Progenitor cell of endocrine pancreas (in vitro differentiated cells): ENCODE results near the gene KATNAL2. TPM values are rescaled to one million over a fixed set of nuclear protein-coding genes. Genes with fewer than 3 reads are reported as not detected.

Source experiments
- DNase-seq: peaks from one replicate; pipeline ENCODE4 v3.0.0; 2021; ENCODE audit warnings: low spot score; ENCODE audit not compliant: unreplicated experiment
- H3K27ac Mint-ChIP-seq: 2 replicates; pipeline ENCODE4 v1.8.0; 2021; ENCODE audit warnings: mild to moderate bottlenecking, moderate library complexity, mixed read lengths
- H3K27me3 Mint-ChIP-seq: 2 replicates; pipeline ENCODE4 v1.8.0; 2021; ENCODE audit warnings: mixed read lengths
- H3K36me3 Mint-ChIP-seq: 2 replicates; pipeline ENCODE4 v1.8.0; 2022; ENCODE audit warnings: mixed read lengths; ENCODE audit not compliant: insufficient read depth
- H3K4me1 Mint-ChIP-seq: 2 replicates; pipeline ENCODE4 v1.8.0; 2021; ENCODE audit warnings: low read depth, mixed read lengths
- H3K4me3 Mint-ChIP-seq: 2 replicates; pipeline ENCODE4 v1.8.0; 2021; ENCODE audit warnings: low read depth, mild to moderate bottlenecking, moderate library complexity, mixed read lengths
- H3K9me3 Mint-ChIP-seq: 2 replicates; pipeline ENCODE4 v1.8.0; 2021; ENCODE audit warnings: low read depth, mixed read lengths
- CTCF ChIP-seq: fragments of 200-600 bp; sonication (generic); IDR thresholded peaks from one replicate; pipeline ENCODE4 v1.5.0; 2021; ENCODE audit warnings: antibody characterized with exemption, mild to moderate bottlenecking; ENCODE audit not compliant: unreplicated experiment
- total RNA-seq: library from RNA; stranded (reverse); gene quantifications from 2 replicates; pipeline ENCODE4 v1.2.1, GENCODE V29; 2021

The KATNAL2 gene
- total RNA-seq, 1 donor from 2014 or later: 8.0 TPM

GRCh38 chr18:47062471-47062870 lies 145.1 kb downstream of the KATNAL2 start:
- no peak for TF ChIP-seq CTCF
- Mint-ChIP-seq H3K27ac (no peak overlapping the region), H3K9me3 (no peaks in the 10 kb centered on the region), H3K36me3 (no peaks in the 10 kb centered on the region), H3K27me3 (no peaks in the 10 kb centered on the region), H3K4me3 (no peak overlapping the region), H3K4me1 (no peaks in the 10 kb centered on the region)
- DNase-seq: no peak

DNA sequence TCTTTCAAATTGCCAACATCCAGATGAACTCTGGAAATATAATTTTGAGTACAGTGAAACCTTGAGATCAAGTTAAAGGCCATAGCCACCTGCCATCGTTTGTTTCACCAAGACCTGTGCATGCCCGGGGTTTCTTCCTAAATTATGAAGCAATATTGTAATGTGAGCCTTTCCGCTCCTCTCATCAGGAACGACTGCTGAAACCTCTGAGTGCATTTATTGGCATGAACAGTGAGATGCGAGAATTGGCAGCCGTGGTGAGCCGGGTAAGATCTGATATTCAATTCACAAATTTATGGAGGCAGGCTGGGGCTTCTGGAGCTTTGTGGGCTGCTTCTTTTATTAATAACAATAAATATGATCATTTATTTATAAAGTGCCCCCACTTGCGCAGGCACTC lies 145.7 kb downstream of the KATNAL2 start:
- Mint-ChIP-seq H3K9me3 (no peaks in the 10 kb centered on the region), H3K4me3 (no peak overlapping the region), H3K36me3 (no peaks in the 10 kb centered on the region), H3K4me1 (no peaks in the 10 kb centered on the region), H3K27me3 (no peaks in the 10 kb centered on the region), H3K27ac (no peak overlapping the region)
- DNase-seq: no peak
- no peak for TF ChIP-seq CTCF

DNA sequence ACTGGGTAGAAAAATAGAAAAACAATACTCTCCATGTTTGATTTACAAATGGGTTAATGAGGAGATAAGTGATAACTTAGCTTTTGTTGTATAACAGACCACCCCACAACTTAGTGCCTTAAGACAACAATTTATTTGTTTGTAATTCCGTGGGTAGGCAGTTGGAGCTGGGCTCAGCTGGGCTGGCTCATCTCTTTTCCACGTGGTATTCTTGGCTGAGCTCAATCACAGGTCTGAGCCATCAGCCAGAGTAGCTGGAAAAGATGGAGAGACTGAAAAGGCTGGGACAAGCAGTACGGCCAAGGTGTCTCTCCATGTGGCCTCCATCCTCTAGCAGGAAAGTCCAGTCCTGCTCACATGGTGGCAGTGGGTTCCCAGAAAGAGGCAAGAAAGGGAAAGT lies 150.2 kb downstream of the KATNAL2 start:
- TF ChIP-seq CTCF: no peak
- Mint-ChIP-seq H3K36me3 (no peaks in the 10 kb centered on the region), H3K27ac (no peak overlapping the region), H3K9me3 (no peaks in the 10 kb centered on the region), H3K4me1 (no peaks in the 10 kb centered on the region), H3K27me3 (no peaks in the 10 kb centered on the region), H3K4me3 (no peak overlapping the region)
- DNase-seq: no peak

DNA sequence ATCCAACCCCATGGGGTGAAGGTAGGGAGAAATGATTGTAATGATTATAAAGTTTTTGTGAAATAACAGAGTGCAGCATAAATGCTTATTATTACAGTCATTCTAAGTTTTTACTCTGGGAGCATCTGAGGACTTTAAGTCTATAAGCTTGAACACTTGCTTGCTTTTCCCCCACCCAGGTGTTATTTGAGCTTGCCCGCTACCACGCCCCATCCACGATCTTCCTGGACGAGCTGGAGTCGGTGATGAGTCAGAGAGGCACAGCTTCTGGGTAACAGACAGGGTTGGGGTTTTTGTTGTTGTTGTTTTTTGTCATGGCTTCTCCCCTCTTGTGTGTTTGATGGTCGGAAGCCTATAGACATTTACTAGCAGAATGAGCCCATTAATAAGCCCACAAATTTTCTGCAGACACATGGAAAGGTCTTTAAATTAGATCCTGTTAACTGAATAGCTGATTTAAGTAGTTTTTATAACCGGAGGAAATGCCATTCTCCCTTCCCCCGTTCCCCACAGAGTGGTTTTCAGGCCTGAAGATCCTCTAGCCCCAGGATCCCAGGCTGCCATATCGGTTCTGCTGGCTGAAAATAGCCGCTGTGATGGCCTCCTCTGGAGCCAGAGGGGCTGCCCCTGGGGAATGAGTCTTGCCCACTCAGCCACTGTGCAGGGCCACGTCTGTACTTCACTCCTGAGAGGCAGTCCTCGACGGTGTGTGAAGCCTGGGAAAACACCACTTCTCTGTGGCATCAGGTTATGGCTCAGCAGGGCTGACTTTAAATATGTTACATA lies 157.9 kb downstream of the KATNAL2 start:
- no peak for TF ChIP-seq CTCF
- Mint-ChIP-seq H3K27ac (no peak overlapping the region), H3K4me1 (no peaks in the 10 kb centered on the region), H3K27me3 (no peaks in the 10 kb centered on the region), H3K36me3 (no peaks in the 10 kb centered on the region), H3K9me3 (no peaks in the 10 kb centered on the region), H3K4me3 (no peak overlapping the region)
- DNase-seq: no peak

DNA sequence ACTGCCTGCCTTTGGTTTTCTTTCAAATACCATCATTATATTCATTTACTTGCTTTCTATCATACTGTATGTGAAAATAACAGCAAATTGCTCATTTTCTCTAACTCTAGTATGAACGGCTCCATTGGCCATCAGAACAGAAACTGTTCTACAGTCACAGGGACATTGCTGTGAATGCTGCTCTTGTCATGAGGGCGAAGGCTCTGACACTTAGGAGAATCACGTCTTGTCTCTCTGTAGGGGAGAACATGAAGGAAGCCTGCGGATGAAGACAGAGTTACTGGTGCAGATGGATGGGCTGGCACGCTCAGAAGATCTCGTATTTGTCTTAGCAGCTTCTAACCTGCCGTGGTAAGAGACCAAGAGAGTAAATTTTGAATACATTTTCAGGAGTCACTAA lies 159.7 kb downstream of the KATNAL2 start:
- H3K4me1 Mint-ChIP-seq: no peaks in the 10 kb centered on the region
- H3K27me3 Mint-ChIP-seq: no peaks in the 10 kb centered on the region
- no peak overlapping the region for H3K4me3 Mint-ChIP-seq
- H3K9me3 Mint-ChIP-seq: no peaks in the 10 kb centered on the region
- H3K36me3 Mint-ChIP-seq: no peaks in the 10 kb centered on the region
- no peak for TF ChIP-seq CTCF
- no peak for DNase-seq
- no peak overlapping the region for H3K27ac Mint-ChIP-seq
